SU-DHL-6 (cell line): ENCODE measurements around the gene ZNF433.

Source experiments
- EZH2phosphoT487 ChIP-seq: fragments of 200-600 bp; sonication (generic), shearing (Covaris generic); conservative IDR thresholded peaks from 2 replicates; pipeline ENCODE4 v1.6.1; 2018; ENCODE audit warnings: mild to moderate bottlenecking, antibody characterized with exemption, low read length, moderate library complexity, mixed read lengths
- TF ChIP-seq, protein P1 (sequence below): fragments of 200-600 bp; sonication (generic); IDR thresholded peaks from one replicate; pipeline ENCODE4 v1.5.1; 2017; ENCODE audit warnings: antibody characterized with exemption, mild to moderate bottlenecking, low read length, moderate library complexity; ENCODE audit not compliant: insufficient read depth, poor library complexity, severe bottlenecking

DNA sequence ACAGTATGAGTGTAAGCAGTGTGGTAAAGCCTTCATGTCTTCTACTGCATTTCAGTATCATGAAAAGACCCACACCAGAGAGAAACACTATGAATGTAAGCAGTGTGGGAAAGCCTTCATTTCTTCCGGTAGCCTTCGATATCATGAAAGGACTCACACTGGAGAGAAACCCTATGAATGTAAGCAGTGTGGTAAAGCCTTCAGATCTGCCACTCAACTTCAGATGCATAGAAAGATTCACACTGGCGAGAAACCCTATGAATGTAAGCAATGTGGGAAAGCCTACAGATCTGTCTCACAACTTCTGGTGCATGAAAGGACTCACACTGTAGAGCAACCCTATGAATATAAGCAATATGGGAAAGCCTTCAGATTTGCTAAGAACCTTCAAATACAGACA, 41.9 kb upstream of the ZNF433 start:
- TF ChIP-seq, protein P1, sequence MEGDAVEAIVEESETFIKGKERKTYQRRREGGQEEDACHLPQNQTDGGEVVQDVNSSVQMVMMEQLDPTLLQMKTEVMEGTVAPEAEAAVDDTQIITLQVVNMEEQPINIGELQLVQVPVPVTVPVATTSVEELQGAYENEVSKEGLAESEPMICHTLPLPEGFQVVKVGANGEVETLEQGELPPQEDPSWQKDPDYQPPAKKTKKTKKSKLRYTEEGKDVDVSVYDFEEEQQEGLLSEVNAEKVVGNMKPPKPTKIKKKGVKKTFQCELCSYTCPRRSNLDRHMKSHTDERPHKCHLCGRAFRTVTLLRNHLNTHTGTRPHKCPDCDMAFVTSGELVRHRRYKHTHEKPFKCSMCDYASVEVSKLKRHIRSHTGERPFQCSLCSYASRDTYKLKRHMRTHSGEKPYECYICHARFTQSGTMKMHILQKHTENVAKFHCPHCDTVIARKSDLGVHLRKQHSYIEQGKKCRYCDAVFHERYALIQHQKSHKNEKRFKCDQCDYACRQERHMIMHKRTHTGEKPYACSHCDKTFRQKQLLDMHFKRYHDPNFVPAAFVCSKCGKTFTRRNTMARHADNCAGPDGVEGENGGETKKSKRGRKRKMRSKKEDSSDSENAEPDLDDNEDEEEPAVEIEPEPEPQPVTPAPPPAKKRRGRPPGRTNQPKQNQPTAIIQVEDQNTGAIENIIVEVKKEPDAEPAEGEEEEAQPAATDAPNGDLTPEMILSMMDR, result no peak
- TF ChIP-seq EZH2phosphoT487, result no peak
